HEK293T (cell line): ENCODE measurements around the gene CDT1.

Experiments used
- CTCF ChIA-PET: fragments of 350-600 bp; formaldehyde crosslinking; extraction: SDS; loops from one replicate; lab custom pipeline; 2021; ENCODE audit warnings: antibody characterized with exemption, inconsistent platforms; lab: Yijun Ruan, JAX
- POLR2A ChIA-PET: fragments of 350-600 bp; formaldehyde crosslinking; extraction: SDS; loops from one replicate; lab custom pipeline; 2020; ENCODE audit warnings: antibody characterized with exemption, inconsistent platforms; lab: Yijun Ruan, JAX
- DNase-seq: peaks from one replicate; pipeline ENCODE4 v3.0.0; 2012; ENCODE audit warnings: mixed read lengths; ENCODE audit errors: extremely low spot score
- ARNT ChIP-seq: fragments of 450-650 bp; IDR thresholded peaks from 2 replicates; pipeline ENCODE4 v1.6.1; 2017; ENCODE audit warnings: mild to moderate bottlenecking
- BHLHE40 ChIP-seq: fragments of 450-650 bp; IDR thresholded peaks from 2 replicates; pipeline ENCODE4 v1.6.1; 2016; ENCODE audit warnings: mild to moderate bottlenecking, moderate library complexity, borderline replicate concordance
- CTBP1 ChIP-seq: fragments of 450-650 bp; IDR thresholded peaks from 2 replicates; pipeline ENCODE4 v1.6.1; 2016; ENCODE audit warnings: borderline replicate concordance
- ELF4 ChIP-seq: fragments of 450-650 bp; IDR thresholded peaks from 2 replicates; pipeline ENCODE4 v1.6.1; 2017; ENCODE audit warnings: antibody characterized with exemption
- FOXA1 ChIP-seq: fragments of 450-650 bp; IDR thresholded peaks from 2 replicates; pipeline ENCODE4 v1.6.1; 2016; ENCODE audit warnings: mild to moderate bottlenecking
- FOXK2 ChIP-seq: fragments of 450-650 bp; IDR thresholded peaks from 2 replicates; pipeline ENCODE4 v1.6.1; 2016; ENCODE audit warnings: mild to moderate bottlenecking
- FOXM1 ChIP-seq: fragments of 450-650 bp; IDR thresholded peaks from 2 replicates; pipeline ENCODE4 v1.6.1; 2017; ENCODE audit warnings: mild to moderate bottlenecking, borderline replicate concordance
- HDGF ChIP-seq: fragments of 450-650 bp; IDR thresholded peaks from 2 replicates; pipeline ENCODE4 v1.6.1; 2017; ENCODE audit warnings: antibody characterized with exemption, borderline replicate concordance
- L3MBTL2 ChIP-seq: fragments of 450-650 bp; conservative IDR thresholded peaks from 2 replicates; pipeline ENCODE4 v1.6.1; 2016; ENCODE audit warnings: mild to moderate bottlenecking
- LEF1 ChIP-seq: fragments of 450-650 bp; IDR thresholded peaks from 2 replicates; pipeline ENCODE4 v1.6.1; 2017; ENCODE audit warnings: mild to moderate bottlenecking, borderline replicate concordance
- NFRKB ChIP-seq: fragments of 450-650 bp; IDR thresholded peaks from 2 replicates; pipeline ENCODE4 v1.6.1; 2016; ENCODE audit warnings: mild to moderate bottlenecking, moderate library complexity
- SP1 ChIP-seq: fragments of 450-650 bp; IDR thresholded peaks from 2 replicates; pipeline ENCODE4 v1.6.1; 2017
- SUZ12 ChIP-seq: fragments of 450-650 bp; IDR thresholded peaks from 2 replicates; pipeline ENCODE4 v1.6.1; 2016; ENCODE audit warnings: mild to moderate bottlenecking
- TARDBP ChIP-seq: fragments of 450-650 bp; IDR thresholded peaks from 2 replicates; pipeline ENCODE4 v1.6.1; 2016
- ZNF384 ChIP-seq: fragments of 450-650 bp; IDR thresholded peaks from 2 replicates; pipeline ENCODE4 v1.6.1; 2016
- TF ChIP-seq, protein P1 (sequence below): fragments of 450-650 bp; IDR thresholded peaks from 2 replicates; pipeline ENCODE4 v1.6.1; 2016

CDT1 gene

DNA sequence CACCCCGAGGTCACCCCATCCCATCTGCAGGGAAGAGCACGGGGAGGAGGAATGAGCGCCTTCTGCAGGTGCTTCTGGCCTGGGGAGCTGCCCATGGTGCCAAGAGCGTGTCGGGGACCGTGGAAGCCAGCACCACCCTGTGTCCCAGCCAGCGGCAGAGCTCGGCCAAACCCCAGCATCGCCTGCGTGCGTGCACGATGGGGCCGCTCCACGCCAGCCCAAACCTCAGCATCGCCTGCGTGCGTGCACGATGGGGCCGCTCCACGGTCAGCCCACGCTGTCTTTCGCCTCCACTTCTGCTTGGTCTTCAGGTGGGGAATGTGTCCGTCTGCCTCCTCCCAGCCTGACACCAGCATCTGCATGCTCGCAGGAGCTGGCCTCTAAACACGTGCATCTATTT lies 39.2 kb downstream of the CDT1 start:
- TF ChIP-seq ZNF384 (no peak), BHLHE40 (no peak), CTBP1 (no peak), L3MBTL2 (no peak), NFRKB (no peak), HDGF (no peak), SP1 (no peak), ARNT (no peak), SUZ12 (no peak), FOXK2 (no peak), LEF1 (no peak), FOXA1 (no peak), ELF4 (no peak), FOXM1 (no peak), TARDBP (no peak)
- TF ChIP-seq, protein P1, sequence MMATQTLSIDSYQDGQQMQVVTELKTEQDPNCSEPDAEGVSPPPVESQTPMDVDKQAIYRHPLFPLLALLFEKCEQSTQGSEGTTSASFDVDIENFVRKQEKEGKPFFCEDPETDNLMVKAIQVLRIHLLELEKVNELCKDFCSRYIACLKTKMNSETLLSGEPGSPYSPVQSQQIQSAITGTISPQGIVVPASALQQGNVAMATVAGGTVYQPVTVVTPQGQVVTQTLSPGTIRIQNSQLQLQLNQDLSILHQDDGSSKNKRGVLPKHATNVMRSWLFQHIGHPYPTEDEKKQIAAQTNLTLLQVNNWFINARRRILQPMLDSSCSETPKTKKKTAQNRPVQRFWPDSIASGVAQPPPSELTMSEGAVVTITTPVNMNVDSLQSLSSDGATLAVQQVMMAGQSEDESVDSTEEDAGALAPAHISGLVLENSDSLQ: no peak
- POLR2A ChIA-PET: no interaction called here
- no peak for DNase-seq
- CTCF ChIA-PET: no interaction called here

DNA sequence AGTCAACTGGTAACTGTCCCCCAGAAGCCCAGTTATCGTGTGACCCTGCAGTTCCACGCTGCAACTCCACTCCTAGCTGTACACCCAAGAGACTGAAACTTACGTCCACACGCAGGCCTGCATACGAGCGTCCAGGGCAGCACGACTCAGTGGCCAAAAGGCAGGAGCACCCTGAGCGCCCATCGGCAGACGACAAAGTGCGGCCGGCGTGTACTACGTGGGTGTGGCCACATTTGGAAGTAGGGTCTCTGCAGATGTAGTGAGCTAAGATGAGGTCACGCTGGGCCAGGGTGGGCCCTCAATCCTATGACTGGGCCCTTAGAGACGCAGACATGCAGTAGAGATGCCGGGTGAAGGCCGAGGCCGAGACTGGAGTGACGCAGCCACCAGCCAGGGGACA lies 39.7 kb downstream of the CDT1 start:
- ChIA-PET CTCF (no interaction called here), POLR2A (no interaction called here)
- DNase-seq: no peak
- TF ChIP-seq FOXM1 (no peak), SUZ12 (no peak), SP1 (no peak), L3MBTL2 (no peak), ZNF384 (no peak), FOXA1 (no peak), TARDBP (no peak), HDGF (no peak), LEF1 (no peak)

DNA sequence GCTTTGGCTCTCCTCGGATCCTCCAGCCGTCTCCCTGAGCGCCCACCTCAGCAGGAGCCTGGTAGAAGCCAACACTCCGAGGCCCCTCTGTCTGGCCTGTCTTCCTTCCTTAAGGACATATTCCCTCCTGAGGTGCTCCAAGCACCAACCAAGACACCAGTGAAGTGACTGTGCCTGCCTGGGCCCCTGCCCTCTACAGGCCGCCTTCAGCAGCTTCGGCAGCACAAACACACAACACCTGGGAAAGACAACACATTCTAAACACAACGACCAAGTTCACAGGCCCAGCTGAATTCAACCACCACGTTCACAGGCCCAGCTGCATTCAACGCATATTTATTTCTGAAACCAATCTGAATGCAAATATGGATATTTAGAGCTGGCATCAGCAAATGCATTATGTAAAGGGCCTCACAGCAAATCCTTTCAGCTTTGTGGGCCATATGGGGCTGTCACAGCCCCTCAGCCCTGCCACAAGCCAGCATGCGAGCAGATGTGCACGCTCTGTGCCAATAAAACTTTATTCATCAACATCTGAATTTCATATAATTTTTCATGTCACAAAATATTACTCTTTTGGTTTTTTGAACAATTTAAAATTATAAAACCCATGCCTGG lies 40.9 kb downstream of the CDT1 start:
- DNase-seq: no peak
- ChIA-PET POLR2A (no interaction called here), CTCF (no interaction called here)
- TF ChIP-seq CTBP1 (no peak), FOXM1 (no peak)

DNA sequence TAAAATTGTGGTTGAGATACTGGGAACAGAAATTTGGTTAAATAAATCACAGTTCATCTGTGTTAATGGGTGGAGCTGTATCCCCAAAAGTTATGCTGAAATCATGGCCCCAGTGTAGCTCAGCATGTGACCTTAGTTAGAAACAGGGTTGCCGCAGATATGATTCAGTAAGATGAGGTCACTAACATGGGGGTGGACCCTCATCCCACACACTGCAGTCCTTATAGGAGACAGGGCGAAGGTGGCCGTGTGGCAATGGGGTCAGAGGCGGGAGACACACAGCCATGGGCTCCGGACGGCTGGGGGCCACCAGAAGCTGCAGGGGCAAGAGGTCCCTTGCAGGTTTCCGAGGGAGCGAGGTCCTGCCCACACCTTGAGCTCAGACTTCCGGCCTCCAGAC lies 42.5 kb downstream of the CDT1 start:
- DNase-seq: no peak
- CTCF ChIA-PET: no interaction called here
- TF ChIP-seq LEF1: no peak
- no peak for TF ChIP-seq HDGF
- TF ChIP-seq TARDBP: no peak
- no peak for TF ChIP-seq BHLHE40
- no peak for TF ChIP-seq ZNF384
- TF ChIP-seq, protein P1: no peak
- TF ChIP-seq ELF4: no peak
- TF ChIP-seq SP1: no peak
- TF ChIP-seq SUZ12: no peak
- no peak for TF ChIP-seq NFRKB
- no peak for TF ChIP-seq CTBP1
- TF ChIP-seq FOXA1: no peak
- TF ChIP-seq FOXK2: no peak
- TF ChIP-seq L3MBTL2: no peak
- TF ChIP-seq FOXM1: no peak
- POLR2A ChIA-PET: interaction anchor here (2.0 kb wide), 1 partner anchor 11 kb away, joined by 5 read pairs; the partner anchor contains the start of genes GALNS and TRAPPC2L

DNA sequence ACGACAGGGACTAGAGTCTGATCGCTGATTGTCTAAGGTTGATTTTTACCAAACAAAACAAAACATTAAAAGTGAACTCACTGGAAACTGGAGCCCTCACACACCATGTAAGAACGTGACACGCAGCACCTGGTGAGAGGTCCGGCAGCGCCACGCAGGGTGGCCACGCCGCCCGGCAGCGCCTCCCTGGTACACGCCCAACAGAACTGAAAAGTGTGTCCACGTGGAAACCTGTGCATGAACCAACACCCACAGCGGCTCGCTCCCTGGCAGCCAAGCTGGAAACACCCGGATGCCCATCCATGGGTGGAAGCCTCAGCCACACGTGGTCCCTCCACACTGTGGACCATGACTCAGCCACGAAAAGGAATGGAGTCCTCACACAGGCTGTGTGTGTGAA lies 44.1 kb downstream of the CDT1 start:
- TF ChIP-seq SUZ12: no peak
- no peak for TF ChIP-seq ZNF384
- TF ChIP-seq ELF4: no peak
- TF ChIP-seq FOXM1: no peak
- no peak for TF ChIP-seq LEF1
- no peak for TF ChIP-seq FOXA1
- no peak for TF ChIP-seq SP1
- TF ChIP-seq L3MBTL2: no peak
- no peak for TF ChIP-seq BHLHE40
- no peak for TF ChIP-seq ARNT
- TF ChIP-seq FOXK2: no peak
- TF ChIP-seq, protein P1: no peak
- ChIA-PET CTCF (no interaction called here), POLR2A (interaction anchor here (2.0 kb wide), 1 partner anchor 9 kb away, joined by 5 read pairs; the partner anchor contains the start of genes GALNS and TRAPPC2L)
- no peak for DNase-seq

DNA sequence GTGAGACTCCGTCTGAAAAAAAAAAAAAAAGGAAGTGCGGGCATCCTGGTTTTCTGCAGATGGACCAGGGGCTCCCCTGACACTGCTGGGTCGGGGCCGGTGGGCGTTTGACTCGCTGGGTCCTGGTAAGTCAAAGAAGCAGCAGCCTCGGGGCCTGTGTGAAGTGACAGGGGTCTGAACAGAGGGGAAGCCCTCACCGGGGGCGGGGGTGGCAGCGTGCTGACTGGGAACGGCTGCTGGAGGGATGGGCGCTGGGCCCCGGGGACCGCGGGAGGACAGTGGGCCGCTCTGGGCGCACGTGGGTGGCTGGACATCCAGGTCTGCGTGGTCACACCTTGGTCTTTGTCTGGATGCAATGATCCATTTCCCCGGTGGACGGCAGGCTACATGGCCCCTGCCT lies 45.0 kb downstream of the CDT1 start:
- ChIA-PET POLR2A (no interaction called here), CTCF (no interaction called here)
- TF ChIP-seq FOXK2 (no peak), FOXM1 (no peak), TARDBP (no peak), HDGF (no peak), ARNT (no peak), BHLHE40 (no peak), ZNF384 (no peak), FOXA1 (no peak), LEF1 (no peak), L3MBTL2 (no peak), ELF4 (no peak), NFRKB (no peak), CTBP1 (no peak), SUZ12 (no peak), SP1 (no peak)
- TF ChIP-seq, protein P1: no peak
- no peak for DNase-seq
